MM.1S (cell line): ENCODE results near the gene JPH4.
A peak's percentile ranks its signal among the peaks of the same experiment; 100 is the strongest.

Experiments
- DNase-seq: peaks from one replicate; pipeline ENCODE4 v3.0.0-alpha.2; 2015
- H2AFZ ChIP-seq: fragments of 300-600 bp; sonication (generic); 2 replicates; pipeline ENCODE4 v1.6.0; 2016; ENCODE audit warnings: antibody characterized with exemption, low read length
- H3F3A ChIP-seq: fragments of 300-600 bp; sonication (generic); 2 replicates; pipeline ENCODE4 v1.6.1; 2016; ENCODE audit warnings: mild to moderate bottlenecking, antibody characterized with exemption, low read length, moderate library complexity, mixed read lengths; ENCODE audit not compliant: insufficient read depth
- H3K27ac ChIP-seq: fragments of 300-600 bp; sonication (generic); 2 replicates; pipeline ENCODE4 v1.5.1; 2016; ENCODE audit warnings: mild to moderate bottlenecking, low read length
- H3K27me3 ChIP-seq: fragments of 300-600 bp; sonication (generic); replicated peaks from 2 replicates; pipeline ENCODE4 v1.6.0; 2016; ENCODE audit warnings: low read length; ENCODE audit not compliant: insufficient read depth
- H3K36me3 ChIP-seq: fragments of 300-600 bp; sonication (generic); replicated peaks from 2 replicates; pipeline ENCODE4 v1.6.1; 2016; ENCODE audit warnings: mild to moderate bottlenecking, low read length, mixed read lengths; ENCODE audit not compliant: insufficient read depth
- H3K4me1 ChIP-seq: fragments of 300-600 bp; sonication (generic); 2 replicates; pipeline ENCODE4 v1.6.1; 2016; ENCODE audit warnings: low read length, mixed read lengths
- H3K4me2 ChIP-seq: fragments of 300-600 bp; sonication (generic); 2 replicates; pipeline ENCODE4 v1.6.0; 2016; ENCODE audit warnings: low read depth, low read length
- H3K4me3 ChIP-seq: fragments of 300-600 bp; sonication (generic); 2 replicates; pipeline ENCODE4 v1.5.1; 2016; ENCODE audit warnings: low read length, mixed read lengths
- H3K79me2 ChIP-seq: fragments of 300-600 bp; sonication (generic); 2 replicates; pipeline ENCODE4 v1.6.1; 2016; ENCODE audit warnings: mixed run types, low read length, mixed read lengths
- H3K9ac ChIP-seq: fragments of 300-600 bp; sonication (generic); 2 replicates; pipeline ENCODE4 v1.6.1; 2016; ENCODE audit warnings: low read length, mixed read lengths
- H3K9me2 ChIP-seq: fragments of 300-600 bp; sonication (generic); replicated peaks from 2 replicates; pipeline ENCODE4 v1.6.1; 2016; ENCODE audit warnings: mild to moderate bottlenecking, low read length, mixed read lengths; ENCODE audit not compliant: insufficient read depth
- H3K9me3 ChIP-seq: fragments of 300-600 bp; sonication (generic); replicated peaks from 2 replicates; pipeline ENCODE4 v1.6.1; 2016; ENCODE audit warnings: mild to moderate bottlenecking, low read length, mixed read lengths; ENCODE audit not compliant: insufficient read depth
- H4K20me1 ChIP-seq: fragments of 300-600 bp; sonication (generic); 2 replicates; pipeline ENCODE4 v1.6.1; 2016; ENCODE audit warnings: mild to moderate bottlenecking, low read length, moderate library complexity, mixed read lengths; ENCODE audit not compliant: insufficient read depth
- CTCF ChIP-seq: fragments of 300-600 bp; sonication (generic); IDR thresholded peaks from 2 replicates; pipeline ENCODE4 v1.5.1; 2016; ENCODE audit warnings: antibody characterized with exemption, low read length, mixed read lengths
- EZH2 ChIP-seq: fragments of 300-600 bp; sonication (generic); optimal IDR thresholded peaks from 2 replicates; pipeline ENCODE3; 2017; ENCODE audit warnings: low read depth, mild to moderate bottlenecking, antibody characterized with exemption, low read length, mixed read lengths
- EZH2phosphoT487 ChIP-seq: fragments of 300-600 bp; sonication (generic); IDR thresholded peaks from 2 replicates; pipeline ENCODE4 v1.6.1; 2018; ENCODE audit warnings: antibody characterized with exemption, low read length

The JPH4 gene

GRCh38 chr14:23559010-23559925 lies 19.3 kb downstream of the JPH4 start:
- H2AFZ ChIP-seq, result no peak overlapping the region
- no peak overlapping the region for H3K27ac ChIP-seq
- peaks cover 8% of the 10 kb centered on the region for H3K79me2 ChIP-seq
- peak; percentile 34 for DNase-seq
- H3F3A ChIP-seq, result no peaks in the 10 kb centered on the region
- TF ChIP-seq EZH2, result no peak
- peak; percentile 78 for TF ChIP-seq CTCF
- peaks cover 5% of the 10 kb centered on the region; the same call in 1 of the 2 replicates for H3K4me1 ChIP-seq
- H3K9ac ChIP-seq, result no peak overlapping the region
- H3K9me3 ChIP-seq, result no peaks in the 10 kb centered on the region
- H3K36me3 ChIP-seq, result no peaks in the 10 kb centered on the region
- H3K4me3 ChIP-seq, result no peak overlapping the region
- H3K9me2 ChIP-seq, result no peaks in the 10 kb centered on the region
- H3K4me2 ChIP-seq, result no peak overlapping the region
- H4K20me1 ChIP-seq, result no peaks in the 10 kb centered on the region
- H3K27me3 ChIP-seq, result no peaks in the 10 kb centered on the region

GRCh38 chr14:23558346-23559009 lies 20.1 kb downstream of the JPH4 start:
- TF ChIP-seq EZH2, result no peak
- TF ChIP-seq CTCF, result no peak
- Histone ChIP-seq H3K27me3 (no peaks in the 10 kb centered on the region), H3K36me3 (no peaks in the 10 kb centered on the region), H3K9me3 (no peaks in the 10 kb centered on the region), H3K9me2 (no peaks in the 10 kb centered on the region), H2AFZ (no peak overlapping the region), H3K79me2 (peaks cover 8% of the 10 kb centered on the region), H3K4me1 (peaks cover 5% of the 10 kb centered on the region; the same call in 1 of the 2 replicates), H3K27ac (no peak overlapping the region), H3K9ac (no peak overlapping the region), H4K20me1 (no peaks in the 10 kb centered on the region), H3F3A (no peaks in the 10 kb centered on the region), H3K4me2 (no peak overlapping the region), H3K4me3 (no peak overlapping the region)
- no peak for DNase-seq

- Histone ChIP-seq H3K4me1 (peaks cover 5% of the 10 kb centered on the region; the same call in 1 of the 2 replicates), H3K9me2 (no peaks in the 10 kb centered on the region), H3K27ac (peak overlapping the region; percentile 66; the same call in 1 of the 2 replicates), H3K9me3 (no peaks in the 10 kb centered on the region), H3K4me3 (no peak overlapping the region), H3F3A (no peaks in the 10 kb centered on the region), H3K4me2 (peak overlapping the region; percentile 83; the same call in 1 of the 2 replicates), H4K20me1 (no peaks in the 10 kb centered on the region), H3K9ac (no peak overlapping the region), H3K36me3 (no peaks in the 10 kb centered on the region), H2AFZ (no peak overlapping the region), H3K79me2 (peaks cover 8% of the 10 kb centered on the region), H3K27me3 (no peaks in the 10 kb centered on the region)
- DNase-seq, result no peak
- no peak for TF ChIP-seq CTCF
- TF ChIP-seq EZH2phosphoT487, result no peak
Measured at GRCh38 chr14:23557946-23558345, 20.6 kb downstream of the JPH4 start.
